K562 (cell line): ENCODE data around the gene ARNT2. TPM values are rescaled to one million over a fixed set of nuclear protein-coding genes. Genes with fewer than 3 reads are reported as not detected.

ENCODE experiments used
- CAMTA2 ChIP-seq: fragments of 250-450 bp; sonication (Bioruptor Pico); conservative IDR thresholded peaks from 2 replicates; pipeline ENCODE4 v1.5.1; 2022
- ELF2 ChIP-seq: fragments of 250-450 bp; sonication (Bioruptor Pico); IDR thresholded peaks from 2 replicates; pipeline ENCODE4 v1.5.0; 2021; ENCODE audit warnings: mild to moderate bottlenecking
- HIVEP1 ChIP-seq: fragments of 250-450 bp; sonication (Bioruptor Pico); IDR thresholded peaks from 2 replicates; pipeline ENCODE4 v1.4.0; 2020; ENCODE audit warnings: mild to moderate bottlenecking
- HSF4 ChIP-seq: fragments of 250-450 bp; sonication (Bioruptor Pico); IDR thresholded peaks from 2 replicates; pipeline ENCODE4 v2.1.2; 2022; ENCODE audit warnings: mild to moderate bottlenecking, moderate library complexity, borderline replicate concordance
- MCM2 ChIP-seq: fragments of 450-650 bp; IDR thresholded peaks from 2 replicates; pipeline ENCODE4 v1.6.1; 2017; ENCODE audit warnings: low read depth, mild to moderate bottlenecking
- MCM5 ChIP-seq: fragments of 450-650 bp; IDR thresholded peaks from 2 replicates; pipeline ENCODE4 v1.6.1; 2016; ENCODE audit warnings: low read depth
- TARDBP ChIP-seq: fragments of 450-650 bp; IDR thresholded peaks from 2 replicates; pipeline ENCODE4 v1.6.1; 2016
- TRIM24 ChIP-seq, 2 experiments: fragments of 450-650 bp; IDR thresholded peaks; 2 replicates each; pipeline ENCODE4 v1.6.1; 2016
- TSC22D4 ChIP-seq: fragments of 450-650 bp; IDR thresholded peaks from 2 replicates; pipeline ENCODE4 v1.6.1; 2016; ENCODE audit warnings: missing genetic modification characterization, missing biosample characterization, control low read depth
- ZBTB8A ChIP-seq: fragments of 450-650 bp; IDR thresholded peaks from 2 replicates; pipeline ENCODE4 v1.6.1; 2018; ENCODE audit warnings: mild to moderate bottlenecking, moderate library complexity; ENCODE audit not compliant: partially characterized antibody
- ZNF165 ChIP-seq: fragments of 250-450 bp; sonication (Bioruptor Pico); IDR thresholded peaks from 2 replicates; pipeline ENCODE4 v1.4.0; 2020; ENCODE audit warnings: borderline replicate concordance
- ZNF197 ChIP-seq: fragments of 200-800 bp; sonication (Bioruptor generic); IDR thresholded peaks from 2 replicates; pipeline ENCODE4 v1.6.1; 2016; ENCODE audit warnings: low read depth, missing genetic modification characterization, missing compliant biosample characterization
- polyA plus RNA-seq, 8 experiments: library from polyadenylated mRNA; depleted of rRNA in 4 of 8; stranded (reverse) in 5 of 8; unstranded in 3 of 8; fragments of >200 nt; fragmentation: Nextera tagmentation in 2 of 8; fragmentation: Illumina TruSeq in 1 of 8; extraction: Ambion mirVana in 2 of 8; extraction: Trizol in 1 of 8; gene quantifications; 2 replicates each; pipeline versions ENCODE4 v1.2.1 to v1.2.3, GENCODE V29; 2011 to 2014; ENCODE audit warnings: inconsistent platforms in 1 of 8, missing spikeins in 1 of 8
- total RNA-seq, 7 experiments: library from RNA; depleted of rRNA in 6 of 7; stranded (reverse); fragments of >200 nt in 6 of 7; fragmentation: Illumina TruSeq in 2 of 7; extraction: Trizol in 2 of 7; gene quantifications; 2 replicates each; pipeline versions ENCODE4 v1.2.1 to v1.2.3, GENCODE V29; 2011 to 2021; ENCODE audit warnings: low replicate concordance in 1 of 7
- TF ChIP-seq, protein P1 (sequence below): sonication (generic); formaldehyde crosslinking; IDR thresholded peaks from 2 replicates; pipeline ENCODE4 v1.8.0; 2022; ENCODE audit warnings: mild to moderate bottlenecking, missing genetic modification reagents
- TF ChIP-seq, protein P2 (sequence below): fragments of 250-450 bp; sonication (Bioruptor Pico); IDR thresholded peaks from 2 replicates; pipeline ENCODE4 v1.8.0; 2022; ENCODE audit warnings: moderate library complexity, mild to moderate bottlenecking, inconsistent platforms
- TF ChIP-seq, protein P3 (sequence below): fragments of 250-450 bp; sonication (Bioruptor Pico); IDR thresholded peaks from 2 replicates; pipeline ENCODE4 v1.4.0; 2020; ENCODE audit warnings: mild to moderate bottlenecking, moderate library complexity, borderline replicate concordance

ARNT2 gene
- total and polyA plus RNA-seq, 9 of the 15 experiments (the other 6 are each of a cell fraction or from before 2014, with no cell fraction given), result 0.01 TPM; not detected in 8

GRCh38 chr15:80558631-80559319 is 154.6 kb downstream of the ARNT2 start (continued):
- TF ChIP-seq, protein P1, sequence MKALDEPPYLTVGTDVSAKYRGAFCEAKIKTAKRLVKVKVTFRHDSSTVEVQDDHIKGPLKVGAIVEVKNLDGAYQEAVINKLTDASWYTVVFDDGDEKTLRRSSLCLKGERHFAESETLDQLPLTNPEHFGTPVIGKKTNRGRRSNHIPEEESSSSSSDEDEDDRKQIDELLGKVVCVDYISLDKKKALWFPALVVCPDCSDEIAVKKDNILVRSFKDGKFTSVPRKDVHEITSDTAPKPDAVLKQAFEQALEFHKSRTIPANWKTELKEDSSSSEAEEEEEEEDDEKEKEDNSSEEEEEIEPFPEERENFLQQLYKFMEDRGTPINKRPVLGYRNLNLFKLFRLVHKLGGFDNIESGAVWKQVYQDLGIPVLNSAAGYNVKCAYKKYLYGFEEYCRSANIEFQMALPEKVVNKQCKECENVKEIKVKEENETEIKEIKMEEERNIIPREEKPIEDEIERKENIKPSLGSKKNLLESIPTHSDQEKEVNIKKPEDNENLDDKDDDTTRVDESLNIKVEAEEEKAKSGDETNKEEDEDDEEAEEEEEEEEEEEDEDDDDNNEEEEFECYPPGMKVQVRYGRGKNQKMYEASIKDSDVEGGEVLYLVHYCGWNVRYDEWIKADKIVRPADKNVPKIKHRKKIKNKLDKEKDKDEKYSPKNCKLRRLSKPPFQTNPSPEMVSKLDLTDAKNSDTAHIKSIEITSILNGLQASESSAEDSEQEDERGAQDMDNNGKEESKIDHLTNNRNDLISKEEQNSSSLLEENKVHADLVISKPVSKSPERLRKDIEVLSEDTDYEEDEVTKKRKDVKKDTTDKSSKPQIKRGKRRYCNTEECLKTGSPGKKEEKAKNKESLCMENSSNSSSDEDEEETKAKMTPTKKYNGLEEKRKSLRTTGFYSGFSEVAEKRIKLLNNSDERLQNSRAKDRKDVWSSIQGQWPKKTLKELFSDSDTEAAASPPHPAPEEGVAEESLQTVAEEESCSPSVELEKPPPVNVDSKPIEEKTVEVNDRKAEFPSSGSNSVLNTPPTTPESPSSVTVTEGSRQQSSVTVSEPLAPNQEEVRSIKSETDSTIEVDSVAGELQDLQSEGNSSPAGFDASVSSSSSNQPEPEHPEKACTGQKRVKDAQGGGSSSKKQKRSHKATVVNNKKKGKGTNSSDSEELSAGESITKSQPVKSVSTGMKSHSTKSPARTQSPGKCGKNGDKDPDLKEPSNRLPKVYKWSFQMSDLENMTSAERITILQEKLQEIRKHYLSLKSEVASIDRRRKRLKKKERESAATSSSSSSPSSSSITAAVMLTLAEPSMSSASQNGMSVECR, result no peak
- TF ChIP-seq TSC22D4 (no peak), ZNF197 (no peak), ZNF165 (CRISPR knock-in tag) (no peak), CAMTA2 (CRISPR knock-in tag) (no peak), ELF2 (no peak), HSF4 (no peak), MCM2 (no peak), TRIM24 (IDR thresholded peaks at IDR 0.05) (no peak), HIVEP1 (CRISPR knock-in tag) (no peak), MCM5 (no peak), ZBTB8A (no peak), TARDBP (no peak)
- TF ChIP-seq, protein P2, sequence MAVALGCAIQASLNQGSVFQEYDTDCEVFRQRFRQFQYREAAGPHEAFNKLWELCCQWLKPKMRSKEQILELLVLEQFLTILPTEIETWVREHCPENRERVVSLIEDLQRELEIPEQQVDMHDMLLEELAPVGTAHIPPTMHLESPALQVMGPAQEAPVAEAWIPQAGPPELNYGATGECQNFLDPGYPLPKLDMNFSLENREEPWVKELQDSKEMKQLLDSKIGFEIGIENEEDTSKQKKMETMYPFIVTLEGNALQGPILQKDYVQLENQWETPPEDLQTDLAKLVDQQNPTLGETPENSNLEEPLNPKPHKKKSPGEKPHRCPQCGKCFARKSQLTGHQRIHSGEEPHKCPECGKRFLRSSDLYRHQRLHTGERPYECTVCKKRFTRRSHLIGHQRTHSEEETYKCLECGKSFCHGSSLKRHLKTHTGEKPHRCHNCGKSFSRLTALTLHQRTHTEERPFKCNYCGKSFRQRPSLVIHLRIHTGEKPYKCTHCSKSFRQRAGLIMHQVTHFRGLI (CRISPR knock-in tag), result no peak
- TF ChIP-seq, protein P3, sequence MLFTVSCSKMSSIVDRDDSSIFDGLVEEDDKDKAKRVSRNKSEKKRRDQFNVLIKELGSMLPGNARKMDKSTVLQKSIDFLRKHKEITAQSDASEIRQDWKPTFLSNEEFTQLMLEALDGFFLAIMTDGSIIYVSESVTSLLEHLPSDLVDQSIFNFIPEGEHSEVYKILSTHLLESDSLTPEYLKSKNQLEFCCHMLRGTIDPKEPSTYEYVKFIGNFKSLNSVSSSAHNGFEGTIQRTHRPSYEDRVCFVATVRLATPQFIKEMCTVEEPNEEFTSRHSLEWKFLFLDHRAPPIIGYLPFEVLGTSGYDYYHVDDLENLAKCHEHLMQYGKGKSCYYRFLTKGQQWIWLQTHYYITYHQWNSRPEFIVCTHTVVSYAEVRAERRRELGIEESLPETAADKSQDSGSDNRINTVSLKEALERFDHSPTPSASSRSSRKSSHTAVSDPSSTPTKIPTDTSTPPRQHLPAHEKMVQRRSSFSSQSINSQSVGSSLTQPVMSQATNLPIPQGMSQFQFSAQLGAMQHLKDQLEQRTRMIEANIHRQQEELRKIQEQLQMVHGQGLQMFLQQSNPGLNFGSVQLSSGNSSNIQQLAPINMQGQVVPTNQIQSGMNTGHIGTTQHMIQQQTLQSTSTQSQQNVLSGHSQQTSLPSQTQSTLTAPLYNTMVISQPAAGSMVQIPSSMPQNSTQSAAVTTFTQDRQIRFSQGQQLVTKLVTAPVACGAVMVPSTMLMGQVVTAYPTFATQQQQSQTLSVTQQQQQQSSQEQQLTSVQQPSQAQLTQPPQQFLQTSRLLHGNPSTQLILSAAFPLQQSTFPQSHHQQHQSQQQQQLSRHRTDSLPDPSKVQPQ (CRISPR knock-in tag), result no peak
